Stimulated activated CD8-positive, alpha-beta memory T cell treated with anti-CD3 and anti-CD28 coated beads, Interleukin-12 subunit alpha, Interleukin-12 subunit beta, amount 100 ng/mL, for 4 hours (primary cell): Measurements from ENCODE around the gene UNC93A.
"Not testable (repeated sequence)": the region's sequence is repeated elsewhere in the genome, so short reads cannot be mapped to it uniquely, and the experiment has no call there.

ENCODE experiments used
- DNase-seq: peaks from one replicate; pipeline ENCODE4 v3.0.0-alpha.2; 2020; ENCODE audit warnings: low read depth

UNC93A gene

DNA sequence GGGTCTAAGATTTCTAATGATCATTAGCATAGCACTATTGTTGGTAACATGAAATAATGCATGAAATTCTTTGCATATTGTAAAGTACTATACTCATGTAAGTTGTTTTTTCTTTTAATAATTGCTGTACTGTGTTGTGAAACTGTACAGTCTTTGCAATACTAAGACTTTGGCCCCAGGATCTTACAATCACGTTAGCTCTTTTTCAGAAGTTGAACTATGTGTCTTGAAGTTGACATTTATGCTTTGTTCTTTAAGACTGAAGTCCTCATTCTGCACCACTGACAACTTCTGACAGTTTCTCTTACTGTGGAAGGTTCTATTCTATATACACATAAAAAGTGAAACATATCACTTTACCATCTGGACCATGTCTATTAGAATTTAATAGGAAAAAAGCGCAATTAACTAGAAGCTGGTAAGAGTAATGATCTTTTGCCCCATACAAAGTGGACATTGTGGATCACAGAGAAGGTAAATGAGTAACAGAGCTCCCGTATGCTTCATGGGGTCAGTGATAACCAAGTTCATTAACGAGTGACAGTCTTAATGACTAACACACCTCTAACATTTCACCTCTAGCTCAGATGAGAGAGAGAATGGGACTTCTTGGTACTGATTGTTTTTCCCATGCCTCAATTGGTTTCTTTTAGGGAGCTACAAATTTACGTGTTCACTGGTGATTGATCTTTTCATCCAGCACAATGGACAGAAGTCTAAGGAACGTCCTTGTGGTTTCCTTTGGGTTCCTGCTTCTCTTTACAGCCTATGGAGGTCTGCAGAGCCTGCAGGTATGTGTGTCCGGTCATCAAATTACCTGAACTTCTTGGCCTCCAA lies at the start of gene UNC93A:
Gene UNC93A (plus strand): TSS at position 530 of the 837 bp plus-strand sequence. CDS start 175 bp downstream, at position 705.
- no peak for DNase-seq

DNA sequence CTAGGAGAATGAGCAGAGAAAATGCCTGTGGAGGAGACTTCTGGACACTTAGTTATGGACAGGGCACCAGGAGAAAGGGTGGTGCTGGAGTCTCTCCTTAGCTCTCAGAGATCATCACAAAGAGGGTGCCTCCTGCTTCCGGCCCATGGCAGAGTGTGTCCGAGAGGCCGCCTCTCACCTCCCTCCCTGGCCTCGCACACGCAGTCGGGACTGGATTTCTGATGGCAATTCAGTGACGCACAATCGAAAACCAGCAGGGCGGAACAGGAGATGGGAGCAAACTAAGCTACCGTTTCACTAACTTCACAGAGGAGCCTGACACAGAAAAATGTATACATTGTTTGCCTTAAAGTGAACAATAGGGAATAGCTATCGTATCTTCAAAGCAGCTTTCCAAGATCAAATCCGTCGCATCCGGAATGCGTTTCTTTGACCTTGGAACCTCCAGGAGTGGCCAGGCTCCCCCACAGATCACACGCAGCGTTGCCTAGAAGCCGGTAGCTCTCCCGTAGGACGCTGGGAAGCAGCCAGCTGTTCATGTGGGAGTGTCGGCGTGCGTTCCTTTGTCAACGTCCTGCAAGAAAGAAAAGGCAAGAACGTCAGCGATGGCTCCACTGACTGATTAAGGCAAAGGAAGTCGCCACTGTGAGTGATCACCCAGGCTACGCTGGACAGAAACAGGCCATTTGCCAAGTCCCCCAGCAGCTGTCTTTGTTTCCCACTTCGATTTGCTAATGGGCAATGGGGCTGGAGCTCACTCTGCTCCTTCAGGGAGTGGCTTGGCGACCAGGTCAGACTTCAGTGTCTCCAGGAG lies 49.6 kb upstream of the UNC93A start:
- not testable (repeated sequence) for DNase-seq

DNA sequence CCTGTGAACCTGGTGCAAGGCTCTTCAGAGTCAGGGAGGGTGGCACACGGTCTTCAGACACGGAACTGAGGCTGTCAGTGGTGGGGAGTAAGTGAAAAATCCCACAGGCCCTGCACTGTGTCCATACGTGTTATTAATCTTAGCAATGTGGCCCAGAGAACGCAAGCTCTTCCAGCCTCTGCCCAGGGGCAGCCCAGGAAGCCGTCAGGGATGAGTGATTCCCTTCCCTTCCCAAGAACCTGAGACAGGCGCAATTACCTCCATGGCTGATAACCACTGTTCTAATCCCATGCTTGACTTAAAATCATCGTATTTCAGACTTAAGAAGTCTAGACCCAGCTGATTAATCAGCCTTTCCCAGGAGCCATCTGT lies 49.0 kb upstream of the UNC93A start:
- not testable (repeated sequence) for DNase-seq

DNA sequence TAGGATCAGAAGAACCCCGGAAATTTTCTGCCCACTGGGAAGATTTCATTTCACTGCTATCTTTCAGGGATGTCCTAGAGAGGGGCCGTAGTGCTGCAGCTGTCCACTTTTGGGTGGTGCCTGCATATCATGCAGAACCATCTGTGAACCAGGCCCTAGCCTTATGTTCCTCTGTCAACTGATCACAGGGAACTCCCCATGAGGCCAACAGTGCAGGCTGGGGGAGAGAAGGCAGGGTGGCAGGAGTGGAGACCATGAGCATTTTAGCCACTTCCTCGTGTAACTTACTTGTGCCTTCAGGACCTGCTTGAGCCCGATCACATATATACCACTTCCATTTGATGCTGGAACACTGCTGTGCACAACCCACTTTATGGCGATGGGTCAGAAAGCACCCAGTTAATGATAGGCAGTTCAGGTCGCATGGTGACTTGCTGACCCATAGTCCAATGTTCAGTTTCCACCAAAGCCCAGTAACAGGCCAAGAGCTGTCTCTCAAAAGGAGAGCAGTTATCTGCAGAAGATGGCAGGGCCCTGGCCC lies 48.5 kb upstream of the UNC93A start:
- DNase-seq: not testable (repeated sequence)

DNA sequence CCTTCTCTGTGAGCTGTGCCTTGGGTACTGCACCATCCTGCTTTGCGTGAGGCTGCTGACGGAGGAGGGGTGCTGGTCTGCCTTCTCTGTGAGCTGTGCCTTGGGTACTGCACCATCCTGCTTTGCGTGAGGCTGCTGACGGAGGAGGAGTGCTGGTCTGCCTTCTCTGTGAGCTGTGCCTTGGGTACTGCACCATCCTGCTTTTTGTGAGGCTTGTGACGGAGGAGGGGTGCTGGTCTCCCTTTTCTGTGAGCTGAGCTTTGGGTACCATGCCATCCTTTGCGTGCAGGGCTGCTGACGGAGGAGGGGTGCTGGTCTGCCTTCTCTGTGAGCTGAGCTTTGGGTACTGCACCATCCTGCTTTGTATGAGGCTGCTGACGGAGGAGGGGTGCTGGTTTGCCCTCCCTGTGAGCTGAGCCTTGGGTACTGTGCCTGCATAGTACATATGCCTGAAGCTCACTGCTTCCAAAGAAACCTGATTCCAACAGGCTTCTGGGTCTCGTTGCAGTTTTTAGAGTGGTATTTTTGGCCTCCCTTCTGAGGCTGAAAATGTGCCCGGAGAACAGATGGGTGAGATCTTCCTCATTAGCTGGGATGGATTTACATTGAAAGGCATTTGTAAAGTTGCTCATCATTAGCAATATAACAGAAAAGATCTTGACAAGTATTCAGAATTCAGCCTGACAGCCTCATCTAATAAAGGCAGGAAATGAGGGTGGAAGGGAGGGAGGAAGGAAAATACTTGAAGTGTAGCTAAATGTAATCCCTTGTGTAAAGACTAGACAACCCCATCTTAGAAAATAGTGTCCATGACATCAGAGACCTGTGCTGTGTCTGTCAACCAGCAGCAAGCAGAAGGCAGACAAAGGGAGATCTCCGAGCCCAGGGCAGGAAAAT lies 46.8 kb upstream of the UNC93A start:
- DNase-seq: no peak

DNA sequence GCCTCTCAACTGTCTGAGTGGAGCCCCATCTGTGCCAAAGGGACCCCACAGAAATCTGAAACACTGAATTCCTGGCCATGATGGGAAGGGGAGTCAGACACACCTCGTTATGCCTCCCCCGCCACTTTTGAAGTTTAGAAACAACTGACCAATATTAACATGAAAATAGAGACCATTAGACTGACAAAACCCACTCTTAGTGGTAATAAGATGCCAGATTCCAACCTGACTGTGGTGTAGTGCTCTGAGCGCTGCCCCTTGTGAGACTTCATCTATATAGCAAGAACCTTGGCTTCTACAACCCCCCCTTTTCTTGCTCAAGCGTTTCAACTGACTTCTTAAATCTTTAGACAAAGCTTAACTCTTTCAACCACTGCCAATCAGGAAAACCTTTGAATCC lies 46.1 kb upstream of the UNC93A start:
- no peak for DNase-seq

DNA sequence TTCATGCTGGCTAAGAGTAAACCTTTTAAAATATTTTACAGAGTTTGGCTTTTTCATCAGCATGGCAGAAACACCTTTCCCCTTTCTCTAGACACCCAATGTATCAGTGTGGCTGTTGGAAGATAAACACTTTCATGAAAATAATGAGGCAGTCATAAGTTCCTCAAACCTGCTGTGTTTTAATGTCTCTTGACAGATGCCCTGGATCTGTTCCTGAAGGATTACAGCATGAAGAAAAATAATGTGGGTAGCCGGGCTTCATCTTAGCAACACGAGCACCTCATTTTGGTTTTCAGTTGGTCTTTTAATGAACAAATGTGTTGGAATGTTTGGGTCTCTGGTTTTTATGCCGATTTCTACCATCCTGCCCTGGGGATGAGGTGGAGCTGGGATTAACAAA lies 45.5 kb upstream of the UNC93A start:
- DNase-seq: no peak

DNA sequence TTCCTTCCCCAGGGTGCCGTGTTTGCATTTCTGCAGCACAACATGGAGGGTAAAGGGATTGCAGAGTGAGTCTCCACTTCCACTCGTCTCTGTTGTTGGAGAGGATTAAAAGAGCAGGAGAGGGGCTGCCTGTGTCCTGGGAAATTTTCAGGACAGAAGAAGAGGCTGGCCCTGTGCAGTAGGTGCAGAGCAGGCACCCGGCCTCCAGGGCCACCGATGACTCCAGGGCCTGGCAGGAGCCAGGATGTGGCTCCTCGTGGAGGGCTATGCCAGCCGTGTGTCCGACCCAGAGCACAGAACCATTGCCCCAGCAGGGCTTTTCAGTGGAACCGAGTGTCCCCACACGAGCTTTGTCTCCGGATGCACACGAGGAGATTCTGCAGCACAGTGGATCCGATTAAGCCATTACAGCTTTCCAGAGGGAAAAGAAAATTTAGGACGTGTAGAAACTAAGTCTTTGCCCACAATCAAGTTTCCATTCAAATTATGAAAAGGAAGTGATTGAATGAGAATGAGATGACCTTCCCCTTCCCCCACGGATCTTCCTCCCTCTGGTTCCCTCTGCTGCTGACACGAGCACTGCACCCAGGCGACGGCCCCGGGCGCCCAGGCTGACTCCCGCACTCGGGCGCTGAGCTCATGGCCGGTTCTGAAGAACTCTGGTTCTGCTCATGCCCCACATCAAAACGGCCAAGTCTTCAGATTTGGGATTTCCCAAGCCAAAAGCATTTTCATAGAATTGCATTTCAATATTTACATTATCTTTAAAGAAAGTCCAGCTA lies 43.1 kb upstream of the UNC93A start:
- no peak for DNase-seq

DNA sequence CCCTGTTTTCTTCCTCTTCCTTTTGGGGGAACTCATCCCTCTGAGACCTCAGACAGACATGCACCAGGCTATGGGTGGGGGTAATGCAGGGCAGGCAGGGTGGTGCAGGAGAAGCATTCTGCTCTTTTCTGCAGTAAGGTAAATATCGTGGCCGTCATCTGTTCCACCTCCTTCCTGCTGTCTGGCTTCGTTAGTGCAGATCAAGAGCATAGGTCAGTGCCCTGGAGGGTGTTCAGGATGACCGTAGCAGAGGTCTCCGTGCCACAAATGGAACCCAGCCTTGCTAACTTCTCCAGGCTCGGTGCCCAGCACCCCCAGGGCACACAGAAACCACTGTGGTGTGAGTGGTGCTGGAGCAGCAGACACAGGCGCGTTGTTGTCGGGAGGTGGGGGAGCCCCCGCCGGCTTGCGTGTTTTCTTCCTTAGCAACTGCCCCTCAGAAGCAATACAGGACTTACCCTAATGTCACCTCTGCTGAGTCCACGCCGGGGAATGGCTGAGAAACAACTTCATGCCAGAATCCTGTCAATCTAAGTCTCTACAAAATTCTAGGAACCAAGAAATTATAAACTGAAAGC lies 42.1 kb upstream of the UNC93A start:
- not testable (repeated sequence) for DNase-seq

DNA sequence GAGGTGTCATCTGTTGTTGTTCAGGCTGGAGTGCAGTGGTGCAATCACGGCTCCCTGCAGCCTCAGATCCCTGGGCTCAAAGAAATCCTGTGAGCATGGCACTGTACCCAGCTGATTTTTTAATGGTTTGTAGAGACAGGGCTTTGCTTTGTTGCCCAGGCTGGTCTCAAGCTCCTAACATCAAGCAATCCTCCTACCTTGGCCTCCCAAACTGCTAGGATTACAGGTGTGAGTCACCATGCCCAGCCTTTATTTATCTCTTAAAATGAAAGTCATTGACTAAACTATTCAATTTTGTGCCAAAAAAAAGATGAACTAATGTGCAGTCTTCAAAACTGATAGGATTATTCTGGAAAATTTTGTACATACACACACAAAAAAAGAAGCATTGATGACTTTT lies 38.8 kb upstream of the UNC93A start:
- DNase-seq: no peak

DNA sequence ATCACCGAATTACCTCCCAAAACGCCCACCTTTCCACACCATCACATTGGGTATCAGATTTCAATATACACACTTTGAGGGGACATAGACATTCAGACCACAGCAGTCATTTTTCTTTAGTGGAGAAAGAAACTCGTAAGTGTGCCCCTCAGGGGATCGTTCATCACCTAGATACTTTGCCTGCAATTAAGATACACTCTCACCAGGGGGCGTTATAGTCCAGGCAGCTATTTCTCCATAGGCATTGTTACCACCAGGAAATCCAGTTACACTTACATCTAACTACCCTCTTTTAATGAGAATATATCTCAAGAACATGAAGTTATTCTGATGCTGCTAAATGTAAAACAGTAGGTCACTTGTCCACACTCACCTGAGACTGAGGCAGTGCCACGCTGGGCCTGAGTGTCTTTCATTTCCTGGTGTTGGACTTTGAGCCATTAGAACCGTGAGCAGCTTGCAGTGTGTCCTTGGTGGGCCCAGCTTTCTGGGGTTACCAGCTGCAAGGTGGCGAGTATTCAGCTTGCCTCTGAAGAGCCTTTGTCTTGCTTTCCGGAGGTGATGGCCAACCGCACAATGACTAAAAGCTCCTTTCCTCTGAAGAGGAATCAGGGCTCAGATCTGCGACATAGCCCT lies 35.1 kb upstream of the UNC93A start:
- no peak for DNase-seq

DNA sequence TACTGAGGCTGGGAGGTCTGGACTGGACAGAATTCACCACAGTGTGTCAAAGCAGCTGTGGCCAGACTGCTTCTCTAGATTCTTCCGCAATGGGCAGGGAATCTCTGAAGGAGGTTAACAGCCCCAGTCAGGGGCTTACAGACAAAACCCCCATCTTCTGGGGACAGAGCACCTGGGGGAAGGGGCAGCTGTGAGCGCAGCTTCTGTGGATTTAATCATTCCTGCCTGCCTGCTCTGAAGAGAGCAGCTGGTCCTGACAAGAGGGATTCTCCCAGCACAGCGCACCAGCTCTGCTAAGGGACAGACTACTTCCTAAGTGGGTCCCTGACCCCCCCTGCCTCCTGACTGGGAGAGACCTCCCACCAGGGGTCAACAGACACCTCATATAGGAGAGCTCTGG lies 32.5 kb upstream of the UNC93A start:
- DNase-seq: no peak

DNA sequence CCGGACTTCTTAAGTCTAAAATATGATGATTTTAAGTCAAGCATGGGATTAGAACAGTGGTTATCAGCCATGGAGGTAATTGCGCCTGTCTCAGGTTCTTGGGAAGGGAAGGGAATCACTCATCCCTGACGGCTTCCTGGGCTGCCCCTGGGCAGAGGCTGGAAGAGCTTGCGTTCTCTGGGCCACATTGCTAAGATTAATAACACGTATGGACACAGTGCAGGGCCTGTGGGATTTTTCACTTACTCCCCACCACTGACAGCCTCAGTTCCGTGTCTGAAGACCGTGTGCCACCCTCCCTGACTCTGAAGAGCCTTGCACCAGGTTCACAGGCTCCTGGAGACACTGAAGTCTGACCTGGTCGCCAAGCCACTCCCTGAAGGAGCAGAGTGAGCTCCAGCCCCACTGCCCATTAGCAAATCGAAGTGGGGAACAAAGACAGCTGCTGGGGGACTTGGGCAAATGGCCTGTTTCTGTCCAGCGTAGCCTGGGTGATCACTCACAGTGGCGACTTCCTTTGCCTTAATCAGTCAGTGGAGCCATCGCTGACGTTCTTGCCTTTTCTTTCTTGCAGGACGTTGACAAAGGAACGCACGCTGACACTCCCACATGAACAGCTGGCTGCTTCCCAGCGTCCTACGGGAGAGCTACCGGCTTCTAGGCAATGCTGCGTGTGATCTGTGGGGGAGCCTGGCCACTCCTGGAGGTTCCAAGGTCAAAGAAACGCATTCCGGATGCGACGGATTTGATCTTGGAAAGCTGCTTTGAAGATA lies 24.9 kb upstream of the UNC93A start:
- DNase-seq: not testable (repeated sequence)

DNA sequence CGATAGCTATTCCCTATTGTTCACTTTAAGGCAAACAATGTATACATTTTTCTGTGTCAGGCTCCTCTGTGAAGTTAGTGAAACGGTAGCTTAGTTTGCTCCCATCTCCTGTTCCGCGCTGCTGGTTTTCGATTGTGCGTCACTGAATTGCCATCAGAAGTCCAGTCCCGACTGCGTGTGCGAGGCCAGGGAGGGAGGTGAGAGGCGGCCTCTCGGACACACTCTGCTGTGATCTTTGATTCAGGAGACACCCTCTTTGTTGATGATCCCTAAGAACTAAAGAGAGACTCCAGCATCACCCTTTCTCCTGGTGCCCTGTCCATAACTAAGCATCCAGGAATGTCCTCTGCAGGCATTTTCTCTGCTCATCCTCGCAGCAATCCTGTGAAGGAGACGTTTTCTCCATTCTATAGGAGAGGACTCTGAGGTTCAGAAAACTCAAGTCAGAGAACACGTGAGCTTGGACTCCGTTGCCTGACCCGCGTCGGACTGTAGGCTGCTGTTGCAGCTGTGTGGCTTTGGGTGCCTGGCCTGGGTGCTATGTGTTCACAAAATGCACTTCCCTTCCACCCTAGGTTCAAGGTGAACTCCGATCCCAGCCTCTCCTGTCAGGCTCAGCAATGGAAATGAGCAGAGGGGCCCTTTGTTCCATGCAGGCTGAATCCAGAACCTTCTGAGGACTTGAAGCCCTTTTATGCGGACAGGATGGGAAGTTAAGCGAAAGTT lies 24.1 kb upstream of the UNC93A start:
- DNase-seq: no peak

DNA sequence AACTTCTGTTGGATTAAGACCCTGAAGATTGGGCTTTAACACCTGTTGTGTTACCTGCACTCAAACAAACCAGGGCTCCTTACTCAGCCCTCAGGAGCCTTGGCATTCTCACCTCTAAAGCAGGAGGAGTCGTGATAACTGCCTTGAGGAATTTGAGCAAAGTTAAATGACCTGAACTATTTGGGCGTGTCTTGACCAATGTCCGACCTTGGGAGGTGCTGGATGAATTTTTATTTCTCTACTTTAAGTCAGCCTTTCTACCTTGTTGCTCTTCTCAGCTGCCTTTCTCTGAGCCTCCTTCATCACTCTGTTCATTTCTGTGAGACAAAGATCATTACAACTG lies 23.6 kb upstream of the UNC93A start:
- not testable (repeated sequence) for DNase-seq

DNA sequence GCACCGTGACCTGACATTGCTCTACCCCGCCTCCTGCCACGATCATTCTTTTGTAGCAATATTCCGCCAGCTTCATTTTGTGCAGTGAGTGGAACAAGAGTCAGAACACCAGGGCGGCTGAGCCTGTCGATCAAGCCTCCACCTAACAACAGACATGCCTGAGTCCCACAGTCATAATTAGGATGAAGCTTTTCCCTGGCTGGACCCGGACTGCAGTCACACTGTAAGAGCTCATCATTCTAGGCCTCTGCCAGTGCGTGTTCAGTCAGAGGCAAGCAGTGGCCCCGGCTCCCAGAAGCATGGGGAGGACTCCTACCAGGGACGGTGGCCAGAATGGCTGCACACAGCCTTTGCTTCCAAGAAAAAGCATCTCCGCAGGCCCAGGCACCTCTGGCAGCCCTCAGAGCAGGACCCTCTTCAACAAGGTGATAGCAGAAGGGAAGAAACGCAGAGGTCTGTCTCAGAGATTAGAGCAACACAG lies 23.2 kb upstream of the UNC93A start:
- no peak for DNase-seq

DNA sequence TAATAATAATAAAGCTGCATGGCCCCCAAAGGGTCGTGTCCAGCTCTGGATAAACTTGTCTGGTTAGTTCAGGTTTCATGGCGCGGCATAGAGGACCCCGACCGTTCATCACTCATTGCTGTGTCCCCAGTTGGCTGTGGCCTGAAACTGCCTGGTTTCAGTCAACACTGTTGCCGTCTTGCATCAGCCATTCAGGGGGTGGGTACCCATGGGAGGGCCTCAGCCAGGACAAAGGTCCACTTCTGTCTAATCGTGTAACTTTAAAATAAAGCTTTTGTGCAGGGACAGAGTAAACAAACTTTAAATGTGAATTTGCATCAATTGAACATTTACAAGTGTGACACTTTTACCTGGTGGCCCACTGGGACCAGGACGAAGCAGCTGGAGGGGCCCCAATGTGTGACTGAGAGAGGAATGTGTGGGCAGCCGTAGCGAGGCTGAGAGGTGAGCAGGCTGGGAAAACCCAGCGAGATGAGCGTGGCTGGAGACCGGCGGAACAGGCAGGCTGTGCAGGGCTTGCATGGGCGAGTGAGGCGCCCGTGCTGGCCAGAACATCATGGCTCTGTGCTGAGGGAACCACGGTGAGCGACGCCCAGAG lies 22.3 kb upstream of the UNC93A start:
- DNase-seq: no peak
